Stimulated activated CD8-positive, alpha-beta memory T cell treated with anti-CD3 and anti-CD28 coated beads, Interleukin-15, amount 100 ng/mL, for 4 hours (primary cell): ENCODE data around the gene RNASEH1.
A peak's percentile ranks its signal among the peaks of the same experiment; 100 is the strongest.

Experiments used
- DNase-seq, 2 donors: peaks; one replicate each; pipeline ENCODE4 v3.0.0-alpha.2; 2020; ENCODE audit warnings: low read depth in 2 of 2

Gene RNASEH1, protein sequence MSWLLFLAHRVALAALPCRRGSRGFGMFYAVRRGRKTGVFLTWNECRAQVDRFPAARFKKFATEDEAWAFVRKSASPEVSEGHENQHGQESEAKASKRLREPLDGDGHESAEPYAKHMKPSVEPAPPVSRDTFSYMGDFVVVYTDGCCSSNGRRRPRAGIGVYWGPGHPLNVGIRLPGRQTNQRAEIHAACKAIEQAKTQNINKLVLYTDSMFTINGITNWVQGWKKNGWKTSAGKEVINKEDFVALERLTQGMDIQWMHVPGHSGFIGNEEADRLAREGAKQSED

GRCh38 chr2:3558205-3559014 is at the start of gene RNASEH1:
RNASEH1 (minus strand) TSS chr2:3558333; CDS start chr2:3558260, 73 bp downstream.
- peak; percentile 97 to 98 for DNase-seq

DNA sequence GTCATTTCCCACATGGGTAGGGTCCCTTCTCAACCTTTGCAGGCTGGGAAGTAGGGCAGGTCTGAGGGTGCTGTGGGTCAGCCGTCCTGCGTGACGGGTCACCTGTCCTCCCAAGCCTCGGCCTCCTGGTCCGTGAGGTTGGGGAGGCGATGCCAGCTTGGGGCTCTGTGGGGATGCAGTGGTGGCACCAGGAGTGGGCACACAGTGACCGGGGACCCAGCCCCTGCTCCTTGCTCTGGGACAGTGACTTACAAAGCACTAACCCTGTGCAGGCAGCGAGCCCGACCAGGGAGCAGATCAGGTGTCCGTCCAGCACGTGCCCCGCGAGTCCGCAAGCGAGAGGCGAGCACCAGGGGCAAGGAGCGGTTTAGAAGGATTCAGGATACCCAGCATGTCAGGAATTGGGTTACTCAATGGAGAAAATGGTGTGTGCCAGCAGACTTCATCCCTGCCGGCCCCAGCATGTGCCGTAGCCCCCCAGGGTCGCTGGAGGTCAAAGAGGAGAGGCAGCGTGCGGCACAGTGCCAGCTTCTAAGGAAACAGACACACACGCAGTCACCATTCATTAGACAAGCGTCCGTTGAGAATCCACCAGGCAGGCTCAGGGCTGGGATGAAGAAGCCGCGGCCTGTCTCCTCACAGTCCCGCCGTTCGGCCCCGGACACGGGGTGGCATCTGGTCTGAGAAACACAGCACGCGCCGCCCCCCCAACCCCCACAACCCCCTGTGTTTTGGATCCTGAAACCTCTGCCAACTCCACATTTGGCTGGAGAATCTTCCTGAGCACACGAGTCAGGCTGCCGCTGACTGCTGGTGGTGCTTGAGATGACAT is 48.5 kb upstream of the RNASEH1 start:
- no peak for DNase-seq

DNA sequence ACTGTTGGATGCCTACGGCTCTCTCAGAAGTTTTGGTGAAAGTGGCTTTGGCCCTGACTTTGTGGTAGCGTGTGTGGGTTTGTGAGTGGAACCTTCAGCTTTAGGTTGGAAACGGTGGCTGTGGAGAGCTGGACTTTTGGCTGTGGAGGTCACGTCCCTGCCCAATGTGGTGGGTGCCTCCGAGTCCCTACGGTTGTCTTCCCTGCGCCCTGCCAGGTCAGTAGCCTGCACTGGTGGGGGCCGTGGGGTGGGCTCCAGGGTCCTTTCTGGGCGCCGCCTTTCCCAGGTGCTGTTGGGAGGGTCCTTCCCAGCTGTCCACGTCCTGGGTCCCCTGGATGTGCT is 47.9 kb upstream of the RNASEH1 start:
- no peak for DNase-seq

GRCh38 chr2:3604991-3605961 is 47.1 kb upstream of the RNASEH1 start:
- DNase-seq, result peak in 1 of 2 donors; percentile 11

- no peak for DNase-seq
Observed at GRCh38 chr2:3604207-3604877, 46.2 kb upstream of the RNASEH1 start.

DNA sequence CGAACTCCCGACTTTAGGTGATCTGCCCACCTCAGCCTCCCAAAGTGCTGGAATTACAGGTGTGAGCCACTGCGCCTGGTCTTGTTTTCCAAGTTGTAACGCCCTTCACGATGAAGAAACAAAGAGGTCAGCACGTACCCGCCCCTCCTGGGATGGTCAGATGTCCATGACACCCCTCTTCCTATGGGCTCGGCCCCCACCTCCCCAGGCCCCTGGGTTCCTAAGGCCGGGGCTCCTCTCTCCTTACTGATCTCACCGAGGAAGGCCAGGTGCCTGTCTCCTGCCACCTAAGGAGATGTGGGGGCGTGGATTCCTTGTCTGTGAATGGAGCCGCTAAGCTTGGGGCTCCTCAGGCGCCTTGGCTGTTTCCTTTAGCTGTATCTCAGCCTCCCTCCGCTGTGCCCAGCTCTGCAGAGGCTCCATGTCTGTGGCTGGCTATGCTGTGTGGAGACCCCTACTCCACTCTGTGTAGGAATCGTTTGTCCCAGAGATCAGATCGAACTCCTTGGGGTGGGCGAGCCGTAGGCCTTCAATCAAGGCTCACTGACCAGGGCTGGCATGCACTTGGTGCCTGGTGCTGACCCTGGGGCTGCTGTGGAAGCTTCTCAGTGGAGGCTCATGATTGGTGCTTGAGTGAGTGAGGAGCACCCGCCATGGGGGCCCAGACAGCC is 45.5 kb upstream of the RNASEH1 start:
- DNase-seq, result no peak

DNA sequence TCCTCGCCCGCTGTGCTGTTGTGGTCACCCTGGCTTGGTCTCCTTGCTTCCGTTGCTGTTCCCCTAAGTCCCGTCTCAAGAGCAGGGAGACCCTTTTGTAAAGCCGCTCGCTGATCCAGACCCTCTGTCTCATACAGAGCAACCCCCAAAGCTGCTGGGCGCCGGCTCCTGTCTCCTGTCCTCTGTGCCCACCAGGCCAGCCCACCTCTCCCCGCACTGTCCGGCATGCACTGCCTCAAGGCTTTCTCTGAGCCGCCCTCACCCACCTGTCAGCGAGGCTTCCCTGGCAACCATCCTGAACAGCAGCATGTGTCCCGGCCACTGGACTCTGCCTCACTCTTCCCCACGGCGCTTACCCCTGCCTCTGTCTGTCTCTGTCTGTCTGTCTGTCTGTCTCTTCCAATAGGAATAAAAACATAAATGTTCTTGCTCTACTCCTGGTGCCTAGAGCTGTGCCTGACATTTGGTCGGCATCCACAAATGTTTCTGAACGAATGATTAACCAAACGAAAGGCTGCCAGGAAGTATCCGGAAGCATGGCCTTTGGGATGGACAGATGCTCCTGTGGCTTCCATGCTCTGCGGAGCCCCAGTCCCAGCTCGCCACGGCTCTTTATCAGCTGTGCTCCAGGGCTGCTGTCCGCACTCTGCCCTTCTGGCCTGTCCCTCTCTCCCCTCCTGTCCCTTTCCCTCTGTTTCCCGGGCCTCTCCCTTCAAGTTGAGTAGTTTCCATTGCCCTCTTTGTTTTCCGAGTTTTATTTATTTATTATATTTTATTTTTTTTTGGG is 44.6 kb upstream of the RNASEH1 start:
- DNase-seq, result no peak

- no peak for DNase-seq
Observed at GRCh38 chr2:3601561-3602271, 43.6 kb upstream of the RNASEH1 start.

GRCh38 chr2:3600256-3600855 is 42.2 kb upstream of the RNASEH1 start:
- DNase-seq, result no peak

DNA sequence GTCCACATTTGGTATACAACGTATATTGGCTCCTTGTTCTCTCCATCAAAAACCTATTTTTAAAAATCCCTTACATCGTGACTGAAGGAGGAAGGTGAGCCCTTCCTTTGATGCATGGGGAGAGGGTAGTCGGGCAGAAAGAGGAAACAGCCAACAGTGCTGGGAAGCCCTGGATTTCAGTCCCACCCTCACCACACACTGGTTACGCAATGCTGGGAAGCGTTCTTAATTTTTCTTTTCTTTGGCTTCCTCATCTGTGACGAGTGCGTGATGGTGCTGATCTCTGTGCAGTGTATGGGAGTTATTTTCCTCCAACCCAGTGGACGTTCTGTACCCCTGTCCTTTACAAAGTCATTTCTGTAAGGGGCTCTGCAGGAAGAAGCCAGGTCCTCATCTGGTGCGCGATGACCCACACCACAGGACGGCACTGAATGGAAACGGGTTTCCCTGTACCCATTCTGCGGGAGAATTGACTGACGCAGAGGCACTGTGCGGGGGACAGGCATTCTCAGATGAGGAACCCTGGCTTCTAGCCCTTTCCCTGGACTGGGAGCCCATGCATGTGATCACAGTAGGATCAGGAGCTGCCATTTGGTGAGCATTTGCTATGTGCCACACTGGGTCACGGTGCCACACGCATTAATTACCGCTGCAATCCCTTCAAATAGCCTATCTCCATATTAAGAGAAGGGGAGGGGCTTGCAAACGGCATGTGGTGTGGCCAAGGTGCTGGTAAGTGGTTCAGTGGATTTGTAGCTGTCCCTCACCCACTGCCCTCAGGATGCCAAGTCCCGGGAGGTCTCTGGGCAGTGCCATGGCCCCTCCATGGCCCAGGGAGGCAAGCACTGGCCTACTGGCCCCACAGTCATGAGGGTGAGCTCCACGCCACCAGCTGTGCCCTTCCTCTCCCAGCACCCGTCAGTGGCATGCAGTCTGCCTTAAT is 41.0 kb upstream of the RNASEH1 start:
- DNase-seq, result no peak

- no peak for DNase-seq
Observed at GRCh38 chr2:3598197-3598910, 40.2 kb upstream of the RNASEH1 start.

DNA sequence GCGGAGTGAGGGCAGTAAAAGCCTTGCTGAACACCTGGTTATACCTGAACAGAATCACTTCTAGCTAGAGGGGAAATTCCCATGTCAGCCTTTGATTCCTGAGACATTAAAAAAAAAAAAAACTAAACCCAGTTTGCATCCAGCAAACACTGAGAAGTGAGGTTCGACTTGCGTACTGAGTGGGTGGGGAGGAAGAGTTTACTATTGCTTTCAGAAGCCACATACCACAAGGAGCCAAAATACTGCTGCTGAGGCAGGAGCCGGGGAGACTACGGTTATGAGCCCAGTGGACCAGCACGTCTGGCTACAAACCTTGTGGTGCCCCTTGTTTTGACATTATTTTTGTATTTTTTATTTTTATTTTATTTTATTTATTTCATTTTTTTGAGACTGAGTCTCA is 39.4 kb upstream of the RNASEH1 start:
- DNase-seq, result no peak

DNA sequence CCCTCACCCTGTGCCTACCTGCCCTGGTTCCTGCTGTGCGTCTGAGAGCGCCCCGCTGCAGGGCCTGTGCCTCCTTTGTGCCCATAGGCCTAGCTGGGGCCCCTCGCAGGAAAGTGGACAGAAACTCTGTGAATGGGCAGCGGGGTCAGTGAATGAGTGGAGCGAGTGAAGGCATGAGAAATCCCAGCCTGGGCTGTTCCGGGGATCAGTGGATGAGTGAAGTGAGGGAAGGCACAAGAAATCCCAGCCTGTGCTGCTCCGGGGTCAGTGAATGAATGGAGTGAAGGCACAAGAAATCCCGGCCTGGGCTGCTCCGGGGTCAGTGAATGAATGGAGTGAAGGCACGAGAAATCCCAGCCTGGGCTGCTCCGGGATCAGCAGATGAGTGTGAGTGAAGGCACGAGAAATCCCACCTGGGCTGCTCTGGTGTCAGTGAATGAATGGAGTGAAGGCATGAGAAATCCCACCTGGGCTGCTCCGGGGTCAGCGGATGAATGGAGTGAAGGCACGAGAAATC is 38.8 kb upstream of the RNASEH1 start:
- DNase-seq, result no peak

GRCh38 chr2:3595985-3596384 is 37.9 kb upstream of the RNASEH1 start:
- no peak for DNase-seq

GRCh38 chr2:3595404-3595803 is 37.3 kb upstream of the RNASEH1 start:
- no peak for DNase-seq
